KMS-11 (cell line): ENCODE results near the gene ARHGEF10L.

Source experiments
- H2AFZ ChIP-seq: fragments of 200-600 bp; sonication (generic); 2 replicates; pipeline ENCODE4 v1.6.1; 2016; ENCODE audit warnings: antibody characterized with exemption, mixed run types, low read depth
- H3K27ac ChIP-seq: fragments of 200-600 bp; sonication (generic); 2 replicates; pipeline ENCODE4 v1.6.1; 2016; ENCODE audit warnings: mild to moderate bottlenecking, mixed run types
- H3K27me3 ChIP-seq: fragments of 200-600 bp; sonication (generic); 2 replicates; pipeline ENCODE4 v1.6.1; 2017; ENCODE audit warnings: mild to moderate bottlenecking, low read depth, mixed run types, moderate library complexity; ENCODE audit not compliant: insufficient read depth
- H3K36me3 ChIP-seq: fragments of 200-600 bp; sonication (generic); 2 replicates; pipeline ENCODE4 v1.6.1; 2017; ENCODE audit warnings: mild to moderate bottlenecking, mixed run types; ENCODE audit not compliant: insufficient read depth
- H3K4me1 ChIP-seq: fragments of 200-600 bp; sonication (generic); 2 replicates; pipeline ENCODE4 v1.6.1; 2016; ENCODE audit warnings: mild to moderate bottlenecking, low read depth, mixed run types; ENCODE audit not compliant: poor library complexity, severe bottlenecking
- H3K4me2 ChIP-seq: fragments of 200-600 bp; sonication (generic); 2 replicates; pipeline ENCODE4 v1.7.0; 2016; ENCODE audit warnings: mild to moderate bottlenecking, mixed run types
- H3K4me3 ChIP-seq: fragments of 200-600 bp; sonication (generic); IDR thresholded peaks from 2 replicates; pipeline ENCODE4 v1.6.1; 2017; ENCODE audit warnings: low read depth, low read length, mixed read lengths; ENCODE audit not compliant: insufficient read depth
- H3K79me2 ChIP-seq: fragments of 200-600 bp; sonication (generic); 2 replicates; pipeline ENCODE4 v1.6.1; 2016; ENCODE audit warnings: low read depth, mixed run types; ENCODE audit not compliant: insufficient read depth
- H3K9ac ChIP-seq: fragments of 200-600 bp; sonication (generic); 2 replicates; pipeline ENCODE4 v1.6.1; 2016; ENCODE audit warnings: mild to moderate bottlenecking, mixed run types
- H4K20me1 ChIP-seq: fragments of 200-600 bp; sonication (generic); 2 replicates; pipeline ENCODE4 v1.6.1; 2016; ENCODE audit warnings: mild to moderate bottlenecking, mixed run types; ENCODE audit not compliant: insufficient read depth
- TF ChIP-seq, protein P1 (sequence below): fragments of 200-600 bp; sonication (generic); conservative IDR thresholded peaks from 2 replicates; pipeline ENCODE4 v1.6.1; 2017; ENCODE audit warnings: low read depth, mild to moderate bottlenecking, antibody characterized with exemption, low read length, moderate library complexity, mixed read lengths

The ARHGEF10L gene

DNA sequence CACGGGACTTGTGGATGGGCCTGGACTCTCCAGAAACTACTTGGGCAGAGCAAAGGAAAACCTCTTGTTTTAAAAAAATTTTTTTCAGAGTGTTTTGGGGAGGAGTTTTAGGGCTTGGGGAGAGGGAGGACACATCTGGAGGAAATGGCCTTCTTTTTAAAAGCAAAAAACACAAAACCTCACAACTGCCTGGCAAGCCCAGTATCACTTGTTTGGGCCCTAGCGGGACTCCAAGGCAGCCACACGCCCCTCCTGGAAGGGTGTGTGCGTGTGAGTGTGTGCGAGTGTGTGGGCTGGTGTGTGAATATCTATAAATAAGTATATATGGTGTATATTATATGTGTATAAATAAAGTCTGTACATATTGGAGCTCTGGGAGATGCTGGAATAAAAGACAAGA is 158.0 kb downstream of the ARHGEF10L start:
- no peaks in the 10 kb centered on the region for H3K36me3 ChIP-seq
- no peak overlapping the region for H3K4me3 ChIP-seq
- peaks cover 12% of the 10 kb centered on the region for H3K27me3 ChIP-seq
- H3K27ac ChIP-seq = no peak overlapping the region
- H3K4me1 ChIP-seq = no peaks in the 10 kb centered on the region
- TF ChIP-seq, protein P1, sequence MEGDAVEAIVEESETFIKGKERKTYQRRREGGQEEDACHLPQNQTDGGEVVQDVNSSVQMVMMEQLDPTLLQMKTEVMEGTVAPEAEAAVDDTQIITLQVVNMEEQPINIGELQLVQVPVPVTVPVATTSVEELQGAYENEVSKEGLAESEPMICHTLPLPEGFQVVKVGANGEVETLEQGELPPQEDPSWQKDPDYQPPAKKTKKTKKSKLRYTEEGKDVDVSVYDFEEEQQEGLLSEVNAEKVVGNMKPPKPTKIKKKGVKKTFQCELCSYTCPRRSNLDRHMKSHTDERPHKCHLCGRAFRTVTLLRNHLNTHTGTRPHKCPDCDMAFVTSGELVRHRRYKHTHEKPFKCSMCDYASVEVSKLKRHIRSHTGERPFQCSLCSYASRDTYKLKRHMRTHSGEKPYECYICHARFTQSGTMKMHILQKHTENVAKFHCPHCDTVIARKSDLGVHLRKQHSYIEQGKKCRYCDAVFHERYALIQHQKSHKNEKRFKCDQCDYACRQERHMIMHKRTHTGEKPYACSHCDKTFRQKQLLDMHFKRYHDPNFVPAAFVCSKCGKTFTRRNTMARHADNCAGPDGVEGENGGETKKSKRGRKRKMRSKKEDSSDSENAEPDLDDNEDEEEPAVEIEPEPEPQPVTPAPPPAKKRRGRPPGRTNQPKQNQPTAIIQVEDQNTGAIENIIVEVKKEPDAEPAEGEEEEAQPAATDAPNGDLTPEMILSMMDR = no peak
- H3K4me2 ChIP-seq = no peak overlapping the region
- no peaks in the 10 kb centered on the region for H4K20me1 ChIP-seq
- H3K79me2 ChIP-seq = no peaks in the 10 kb centered on the region
- no peak overlapping the region for H3K9ac ChIP-seq
- no peak overlapping the region for H2AFZ ChIP-seq

DNA sequence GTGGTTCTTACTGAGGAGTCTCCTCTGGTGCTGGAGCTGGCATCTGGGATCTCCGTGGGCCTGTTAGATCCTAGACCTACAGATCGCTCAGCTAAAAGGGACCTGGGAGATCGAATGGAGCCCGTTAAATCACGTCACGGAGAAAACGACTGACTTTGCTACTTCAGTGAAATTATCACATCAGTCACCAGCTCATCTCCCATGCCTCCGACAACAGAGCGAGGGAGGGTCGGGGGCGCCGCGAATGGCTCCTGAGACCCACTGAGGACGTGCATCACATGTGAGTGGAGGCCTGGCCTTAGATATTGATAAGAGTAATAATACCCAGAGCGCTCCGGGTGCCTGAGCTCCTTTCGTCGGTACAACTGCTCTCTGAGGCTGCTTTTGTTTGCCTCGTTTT is 160.1 kb downstream of the ARHGEF10L start:
- TF ChIP-seq, protein P1 = no peak
- Histone ChIP-seq H3K27me3 (peaks cover 12% of the 10 kb centered on the region), H3K9ac (no peak overlapping the region), H3K79me2 (no peaks in the 10 kb centered on the region), H3K36me3 (no peaks in the 10 kb centered on the region), H3K4me1 (no peaks in the 10 kb centered on the region), H4K20me1 (no peaks in the 10 kb centered on the region), H3K4me3 (no peak overlapping the region), H3K4me2 (no peak overlapping the region), H2AFZ (no peak overlapping the region), H3K27ac (no peak overlapping the region)

DNA sequence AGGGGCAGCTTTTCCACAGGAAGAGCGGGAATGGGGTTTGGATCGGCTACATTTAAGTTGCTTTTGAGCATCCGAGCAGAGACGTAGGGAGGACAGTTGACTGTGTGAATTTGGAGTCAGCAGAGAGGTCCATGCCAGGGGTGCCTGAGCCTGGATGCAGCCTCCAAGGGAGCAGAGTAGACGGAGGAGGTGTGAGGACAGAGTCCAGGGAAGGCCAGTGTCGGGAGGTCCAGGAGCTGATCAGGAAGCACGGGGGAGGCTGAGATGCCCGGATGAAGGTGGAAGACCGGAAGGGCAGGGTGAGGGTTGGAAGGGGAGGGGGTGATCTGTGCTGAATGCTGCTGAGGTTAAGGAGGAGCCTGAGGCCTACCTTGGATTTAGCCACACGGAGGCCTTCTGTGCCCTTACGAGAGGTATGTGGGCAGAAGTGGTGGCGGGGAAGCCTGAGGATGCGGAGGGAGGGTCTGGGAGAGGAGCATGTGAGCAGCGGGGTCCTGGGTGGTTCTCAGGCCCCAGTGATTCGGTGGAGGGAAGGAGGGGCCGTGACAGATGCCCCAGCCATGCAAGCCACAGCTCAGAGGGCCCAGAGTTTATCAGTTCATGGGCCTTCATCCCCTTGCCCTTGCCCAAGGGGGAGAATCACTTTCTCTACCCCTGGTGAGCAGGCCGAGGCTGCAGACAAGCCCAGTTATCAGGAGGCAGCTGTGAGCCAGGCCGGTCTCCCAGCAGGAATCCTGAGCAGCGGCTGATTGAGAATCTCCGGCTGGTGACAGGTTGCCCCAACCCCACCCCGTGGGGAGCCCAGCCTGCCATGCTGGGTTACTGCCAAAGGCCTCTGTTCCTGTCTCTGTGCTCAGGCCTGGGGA is 161.7 kb downstream of the ARHGEF10L start:
- H3K27me3 ChIP-seq = peaks cover 16% of the 10 kb centered on the region
- no peaks in the 10 kb centered on the region for H3K36me3 ChIP-seq
- no peaks in the 10 kb centered on the region for H3K4me1 ChIP-seq
- no peak overlapping the region for H3K4me3 ChIP-seq
- no peak overlapping the region for H3K4me2 ChIP-seq
- H3K27ac ChIP-seq = no peak overlapping the region
- H4K20me1 ChIP-seq = no peaks in the 10 kb centered on the region
- H3K9ac ChIP-seq = no peak overlapping the region
- TF ChIP-seq, protein P1 = no peak
- H3K79me2 ChIP-seq = no peaks in the 10 kb centered on the region
- H2AFZ ChIP-seq = no peak overlapping the region

DNA sequence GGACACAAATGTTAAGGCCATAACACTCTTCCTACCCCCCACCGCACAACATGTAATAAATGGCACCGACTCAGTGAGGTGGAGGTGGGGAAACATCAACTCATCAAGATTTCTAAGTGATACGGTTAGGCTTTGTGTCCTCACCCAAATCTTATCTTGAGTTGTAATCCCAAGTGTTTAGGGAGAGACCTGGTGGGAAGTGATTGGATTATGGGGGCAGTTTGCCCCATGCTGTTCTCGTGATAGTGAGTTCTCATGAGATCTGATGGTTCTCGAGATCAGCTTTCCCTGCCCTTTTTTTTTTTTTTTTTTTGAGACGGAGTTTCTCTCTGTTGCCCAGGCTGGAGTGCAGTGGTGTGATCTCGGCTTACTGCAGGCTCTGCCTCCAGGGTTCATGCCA is 164.7 kb downstream of the ARHGEF10L start:
- no peak overlapping the region for H2AFZ ChIP-seq

More for the DNA sequence above, 164.7 kb downstream of the ARHGEF10L start:
- H3K9ac ChIP-seq = no peak overlapping the region
- H3K27me3 ChIP-seq = peaks cover 19% of the 10 kb centered on the region
- no peaks in the 10 kb centered on the region for H3K79me2 ChIP-seq
- no peaks in the 10 kb centered on the region for H3K4me1 ChIP-seq
- no peak overlapping the region for H3K27ac ChIP-seq
- H4K20me1 ChIP-seq = no peaks in the 10 kb centered on the region
- H3K4me2 ChIP-seq = no peak overlapping the region
- H3K4me3 ChIP-seq = no peak overlapping the region
- TF ChIP-seq, protein P1 = no peak
- H3K36me3 ChIP-seq = no peaks in the 10 kb centered on the region
